Keratinocyte (primary cell): ENCODE data around the gene DHH. TPM values are rescaled to one million over a fixed set of nuclear protein-coding genes. Genes with fewer than 3 reads are reported as not detected.

Experiments used
- DNase-seq: peaks from one replicate; pipeline ENCODE4 v3.0.0-alpha.2; 2011; ENCODE audit warnings: low read depth, missing footprints, low spot score
- FAIRE-seq: peaks from 2 replicates; lab custom pipeline; 2011; peaks lifted over from hg19 to GRCh38; lab: Jason Lieb, UNC
- H2AFZ ChIP-seq: 2 replicates; pipeline ENCODE4 v1.6.0; 2012; ENCODE audit warnings: low read length, control low read depth, inconsistent platforms; ENCODE audit not compliant: control insufficient read depth
- H3K27ac ChIP-seq: 2 replicates; pipeline ENCODE4 v1.5.1; 2011; ENCODE audit warnings: low read length; ENCODE audit not compliant: control insufficient read depth, insufficient read depth
- H3K27me3 ChIP-seq: 3 replicates; pipeline ENCODE4 v1.6.0; 2011; ENCODE audit warnings: low read length; ENCODE audit not compliant: control insufficient read depth, insufficient read depth; ENCODE audit errors: extremely low read depth
- H3K36me3 ChIP-seq, 2 experiments: 2 replicates in 1 of 2; 3 replicates in 1 of 2; pipeline ENCODE4 v1.5.1; 2011; ENCODE audit warnings: low read length in 2 of 2, mild to moderate bottlenecking in 1 of 2; ENCODE audit not compliant: control insufficient read depth in 2 of 2, insufficient read depth in 2 of 2; ENCODE audit errors: extremely low read depth in 1 of 2
- H3K4me1 ChIP-seq: 3 replicates; pipeline ENCODE4 v1.5.1; 2011; ENCODE audit warnings: low read length; ENCODE audit not compliant: control insufficient read depth, insufficient read depth; ENCODE audit errors: extremely low read depth
- H3K4me2 ChIP-seq: 3 replicates; pipeline ENCODE4 v1.6.0; 2011; ENCODE audit warnings: low read depth, low read length; ENCODE audit not compliant: control insufficient read depth, insufficient read depth; ENCODE audit errors: extremely low read depth
- H3K4me3 ChIP-seq, 3 experiments: fragments of 200-600 bp in 1 of 3; sonication (generic) in 1 of 3; 2 replicates in 2 of 3; 3 replicates in 1 of 3; pipeline ENCODE4 v1.5.1; 2011 to 2016; ENCODE audit warnings: low read length in 3 of 3, mild to moderate bottlenecking in 3 of 3, control low read depth in 2 of 3, inconsistent platforms in 1 of 3, low read depth in 1 of 3, mixed read lengths in 1 of 3, mixed run types in 1 of 3, moderate library complexity in 1 of 3; ENCODE audit not compliant: control insufficient read depth in 2 of 3, insufficient read depth in 2 of 3; ENCODE audit errors: extremely low read depth in 1 of 3
- H3K79me2 ChIP-seq: 2 replicates; pipeline ENCODE4 v1.6.0; 2012; ENCODE audit warnings: low read length; ENCODE audit not compliant: control insufficient read depth, insufficient read depth
- H3K9ac ChIP-seq: 3 replicates; pipeline ENCODE4 v1.6.0; 2011; ENCODE audit warnings: low read length; ENCODE audit not compliant: control insufficient read depth, insufficient read depth; ENCODE audit errors: extremely low read depth
- H3K9me1 ChIP-seq: 3 replicates; pipeline ENCODE4 v1.6.0; 2011; ENCODE audit warnings: low read length; ENCODE audit not compliant: control insufficient read depth, insufficient read depth; ENCODE audit errors: extremely low read depth
- H3K9me3 ChIP-seq: 2 replicates; pipeline ENCODE4 v1.5.1; 2012; ENCODE audit warnings: low read depth, low read length; ENCODE audit not compliant: control insufficient read depth
- H4K20me1 ChIP-seq: 3 replicates; pipeline ENCODE4 v1.6.0; 2011; ENCODE audit warnings: low read length; ENCODE audit not compliant: control insufficient read depth, insufficient read depth; ENCODE audit errors: extremely low read depth
- CTCF ChIP-seq, 3 experiments: IDR thresholded peaks in 1 of 3; conservative IDR thresholded peaks in 1 of 3; optimal IDR thresholded peaks in 1 of 3; 2 replicates in 2 of 3; 3 replicates in 1 of 3; pipeline versions ENCODE3 to v1.5.1; 2011; ENCODE audit warnings: low read length in 3 of 3, mild to moderate bottlenecking in 3 of 3, moderate library complexity in 2 of 3, control low read depth in 1 of 3, inconsistent platforms in 1 of 3; ENCODE audit not compliant: insufficient read depth in 2 of 3; ENCODE audit errors: extremely low read depth in 1 of 3
- EZH2 ChIP-seq: IDR thresholded peaks from one replicate; pipeline ENCODE4 v1.6.1; 2012; ENCODE audit warnings: inconsistent platforms, mild to moderate bottlenecking, low read length, moderate library complexity
- dilution Hi-C: fragments of 300-500 bp; cut with MboI; formaldehyde crosslinking; loops from one replicate; pipeline ENCODE4 v1.7.0; 2020; ENCODE audit warnings: low sequenced_read_pairs; ENCODE audit not compliant: extremely low pct_ligation_motif_present
- polyA plus RNA-seq, 5 experiments: library from polyadenylated mRNA; depleted of rRNA in 3 of 5; stranded (reverse) in 3 of 5; stranded (forward) in 1 of 5; unstranded in 1 of 5; fragments of >200 nt; gene quantifications; 1 replicate in 1 of 5; 2 replicates in 3 of 5; 3 replicates in 1 of 5; pipeline versions ENCODE4 v1.2.1 to v1.2.3, GENCODE V29; 2011 to 2012; ENCODE audit warnings: missing spikeins in 2 of 5, low read depth in 1 of 5, low replicate concordance in 1 of 5

Gene DHH
- polyA plus RNA-seq, 1 donor (not counting 4 experiments of a cell fraction or from before 2014, with no cell fraction given): not detected

GRCh38 chr12:49088150-49088931 lies 6.3 kb downstream of the DHH start:
- H3K4me3 ChIP-seq: no peak overlapping the region
- TF ChIP-seq EZH2: peak; percentile 27
- peak; percentile 89 to 93 (median 91) for TF ChIP-seq CTCF (optimal IDR thresholded peaks at IDR 0.05 in 1 of 3, IDR thresholded peaks at IDR 0.05 in 1 of 3, conservative IDR thresholded peaks at IDR 0.05 in 1 of 3; ENCODE audit: extremely low read depth in 1 of 3, insufficient read depth in 2 of 3, low read length in 3 of 3)
- H3K4me2 ChIP-seq: peak overlapping the region; percentile 14
- H3K9me3 ChIP-seq: no peaks in the 10 kb centered on the region
- DNase-seq (peak; percentile 92), FAIRE-seq (peak; percentile 52)
- no peaks in the 10 kb centered on the region for H3K9me1 ChIP-seq
- H3K36me3 ChIP-seq: no peaks in the 10 kb centered on the region
- H3K4me1 ChIP-seq: peaks cover 14% of the 10 kb centered on the region
- no peak overlapping the region for H3K27ac ChIP-seq
- H3K79me2 ChIP-seq: no peaks in the 10 kb centered on the region
- H3K27me3 ChIP-seq: peaks cover 51% of the 10 kb centered on the region
- no peaks in the 10 kb centered on the region for H4K20me1 ChIP-seq
- H3K9ac ChIP-seq: no peak overlapping the region
- dilution Hi-C loops: no loop called here
- H2AFZ ChIP-seq: no peak overlapping the region

- Histone ChIP-seq H3K9me1 (no peaks in the 10 kb centered on the region), H3K27me3 (peaks cover 29% of the 10 kb centered on the region), H3K4me1 (peaks cover 6% of the 10 kb centered on the region), H3K9me3 (no peaks in the 10 kb centered on the region), H3K36me3 (no peaks in the 10 kb centered on the region), H3K27ac (no peak overlapping the region), H3K9ac (no peak overlapping the region), H2AFZ (no peak overlapping the region), H3K4me2 (no peak overlapping the region), H3K4me3 (no peak overlapping the region), H3K79me2 (no peaks in the 10 kb centered on the region), H4K20me1 (no peaks in the 10 kb centered on the region)
- dilution Hi-C loops: no loop called here
- no peak for DNase-seq
- FAIRE-seq: no peak
- TF ChIP-seq CTCF (optimal IDR thresholded peaks at IDR 0.05 in 1 of 3, IDR thresholded peaks at IDR 0.05 in 1 of 3, conservative IDR thresholded peaks at IDR 0.05 in 1 of 3; ENCODE audit: extremely low read depth in 1 of 3, insufficient read depth in 2 of 3, low read length in 3 of 3): no peak
- no peak for TF ChIP-seq EZH2
Measured at GRCh38 chr12:49086116-49086515, 8.5 kb downstream of the DHH start.
